NCI-H460 (cell line): ENCODE measurements around the gene DNM2. TPM values are rescaled to one million over a fixed set of nuclear protein-coding genes. Genes with fewer than 3 reads are reported as not detected.
"Not testable (repeated sequence)": the region's sequence is repeated elsewhere in the genome, so short reads cannot be mapped to it uniquely, and the experiment has no call there.

ENCODE experiments used
- DNase-seq: peaks from one replicate; pipeline ENCODE4 v3.0.0-alpha.2; 2016; ENCODE audit warnings: low read depth; ENCODE audit errors: extremely low read depth
- total RNA-seq: library from RNA; depleted of rRNA; stranded (reverse); fragments of >200 nt; shearing (Covaris generic); gene quantifications from 2 replicates; pipeline ENCODE4 v1.2.3, GENCODE V29; 2014

The DNM2 gene
- total RNA-seq, 1 experiment from 2014 or later, result 33.8 TPM

- DNase-seq, result peak; percentile 21
Measured at GRCh38 chr19:10855879-10856522, 138.1 kb downstream of the DNM2 start.

- DNase-seq, result not testable (repeated sequence)
Measured at GRCh38 chr19:10856899-10857298, 139.0 kb downstream of the DNM2 start.

GRCh38 chr19:10858204-10858828 lies 140.4 kb downstream of the DNM2 start:
- DNase-seq, result no peak

- DNase-seq, result no peak
Measured at GRCh38 chr19:10861103-10861651, 143.3 kb downstream of the DNM2 start.

- DNase-seq, result no peak
Measured at GRCh38 chr19:10862561-10863106, 144.8 kb downstream of the DNM2 start.

GRCh38 chr19:10863107-10863717 lies 145.3 kb downstream of the DNM2 start:
- no peak for DNase-seq

GRCh38 chr19:10864538-10864899 lies 146.6 kb downstream of the DNM2 start:
- DNase-seq, result peak; percentile 72

- DNase-seq, result no peak
Measured at GRCh38 chr19:10866495-10866894, 148.6 kb downstream of the DNM2 start.

- DNase-seq, result no peak
Measured at GRCh38 chr19:10868872-10869547, 151.1 kb downstream of the DNM2 start.

- not testable (repeated sequence) for DNase-seq
Measured at GRCh38 chr19:10869872-10870311, 152.0 kb downstream of the DNM2 start.

GRCh38 chr19:10870501-10870954 lies 152.6 kb downstream of the DNM2 start:
- no peak for DNase-seq

- DNase-seq, result peak; percentile 94
Measured at GRCh38 chr19:10870955-10871603, 153.2 kb downstream of the DNM2 start, which contains the start of gene CARM1. Gene CARM1 (plus strand): TSS chr19:10871553. CDS start chr19:10871703, 150 bp downstream.

GRCh38 chr19:10871711-10872545 lies 154.0 kb downstream of the DNM2 start:
- no peak for DNase-seq

- no peak for DNase-seq
Measured at GRCh38 chr19:10872546-10873107, 154.7 kb downstream of the DNM2 start.

- DNase-seq, result no peak
Measured at GRCh38 chr19:10874024-10874423, 156.1 kb downstream of the DNM2 start.

- no peak for DNase-seq
Measured at GRCh38 chr19:10876459-10877240, 158.8 kb downstream of the DNM2 start.

- DNase-seq, result not testable (repeated sequence)
Measured at GRCh38 chr19:10877608-10878007, 159.7 kb downstream of the DNM2 start.

- DNase-seq, result no peak
Measured at GRCh38 chr19:10878253-10878652, 160.4 kb downstream of the DNM2 start.
